Measurements from ENCODE around the gene CAP2.
A peak's percentile ranks its signal among the peaks of the same experiment; 100 is the strongest.
"Not testable (repeated sequence)": the region's sequence is repeated elsewhere in the genome, so short reads cannot be mapped to it uniquely, and the experiment has no call there.

The CAP2 gene

DNA sequence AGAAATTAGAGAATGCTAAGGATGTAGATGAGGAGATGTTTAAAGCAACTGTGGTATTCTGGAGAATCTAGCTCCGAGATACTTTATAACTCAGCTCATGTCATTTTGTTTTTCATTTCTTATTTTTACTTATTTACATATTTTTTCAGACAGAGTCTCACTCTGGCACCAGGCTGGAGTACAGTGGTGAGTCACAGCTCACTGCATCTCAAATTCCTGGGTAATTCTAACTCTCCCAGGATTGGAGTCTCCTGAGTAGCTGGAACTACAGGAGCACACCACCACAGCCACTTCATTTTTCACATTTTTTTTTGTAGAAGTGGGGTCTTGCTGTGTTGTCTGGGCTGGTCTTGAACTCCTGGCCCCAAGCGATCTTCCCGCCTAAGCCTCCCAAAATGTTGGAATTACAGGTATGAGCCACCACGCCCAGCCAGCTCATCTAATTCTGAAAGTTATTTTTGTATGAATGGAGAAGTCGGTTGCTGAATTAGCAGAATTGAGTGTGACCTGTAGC is 112.4 kb downstream of the CAP2 start:
- no peak for DNase-seq

DNA sequence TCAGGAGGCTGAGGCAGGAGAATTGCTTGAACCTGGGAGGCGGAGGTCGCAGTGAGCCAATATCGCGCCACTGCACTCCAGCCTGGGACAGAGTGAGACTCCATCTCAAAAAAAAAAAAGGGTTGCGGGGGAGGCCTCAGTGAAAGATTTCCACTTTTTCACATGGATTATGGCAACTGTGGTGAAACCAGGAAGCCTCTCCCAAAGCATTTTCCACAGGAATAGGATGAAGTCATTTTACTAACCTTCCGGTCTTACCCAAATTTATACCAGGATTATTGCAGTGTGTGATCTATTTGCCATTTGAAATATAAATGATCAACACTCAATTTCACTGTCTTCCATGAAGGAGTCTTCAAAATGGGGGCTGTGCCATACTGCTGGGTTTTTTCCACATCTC is 113.1 kb downstream of the CAP2 start:
- no peak for DNase-seq

DNA sequence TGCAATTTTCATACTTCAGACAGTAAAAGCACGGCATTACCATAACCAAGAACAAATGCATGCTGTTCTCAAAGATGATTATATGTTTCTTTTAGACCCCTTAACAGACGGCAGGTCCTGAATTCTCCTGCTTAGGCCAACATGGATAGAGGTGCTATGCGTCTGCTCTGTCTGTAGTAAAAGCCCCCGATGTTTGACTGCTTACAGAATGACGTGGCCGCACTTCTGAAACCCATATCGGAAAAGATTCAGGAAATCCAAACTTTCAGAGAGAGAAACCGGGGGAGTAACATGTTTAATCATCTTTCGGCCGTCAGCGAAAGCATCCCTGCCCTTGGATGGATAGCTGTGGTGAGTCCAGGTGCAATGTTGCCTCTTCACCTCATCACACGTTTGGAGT is 113.6 kb downstream of the CAP2 start:
- no peak for DNase-seq

DNA sequence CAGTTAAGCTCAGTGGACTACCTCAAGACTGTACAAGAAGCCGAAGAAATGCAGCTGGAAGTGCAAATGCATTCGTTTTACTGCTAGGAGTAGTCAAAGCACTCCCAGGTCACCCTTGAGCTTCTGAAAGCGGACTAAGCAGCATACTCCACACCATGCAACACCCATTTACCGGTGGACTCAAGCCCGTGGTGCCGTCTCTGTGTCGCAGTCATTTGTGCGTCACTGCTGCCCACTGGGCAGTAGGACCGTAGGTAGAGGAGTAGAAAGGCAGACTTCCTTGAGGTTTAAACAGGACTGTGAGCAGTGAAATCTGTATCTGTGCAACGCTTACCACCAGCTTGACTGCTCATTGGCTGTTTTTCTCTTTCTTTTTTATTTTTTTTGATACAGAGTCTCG is 117.7 kb downstream of the CAP2 start:
- no peak for DNase-seq

DNA sequence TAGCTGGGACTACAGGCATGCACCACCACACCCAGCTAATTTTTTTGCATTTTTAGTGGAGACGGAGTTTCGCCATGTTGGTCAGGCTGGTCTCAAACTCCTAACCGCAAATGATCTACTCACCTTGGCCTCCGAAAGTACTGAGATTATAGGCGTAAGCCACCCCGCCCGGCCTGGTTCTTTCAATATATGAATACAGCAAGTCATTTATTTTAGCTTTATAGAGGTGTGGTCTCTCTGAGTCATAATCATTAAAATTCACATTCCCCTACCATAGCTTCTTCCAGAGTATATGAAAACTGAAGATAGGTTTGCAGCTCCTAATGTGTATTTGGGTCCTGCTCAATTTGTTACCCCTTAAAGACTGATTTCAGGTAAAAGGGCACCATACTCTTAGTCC is 118.2 kb downstream of the CAP2 start:
- no peak for DNase-seq

DNA sequence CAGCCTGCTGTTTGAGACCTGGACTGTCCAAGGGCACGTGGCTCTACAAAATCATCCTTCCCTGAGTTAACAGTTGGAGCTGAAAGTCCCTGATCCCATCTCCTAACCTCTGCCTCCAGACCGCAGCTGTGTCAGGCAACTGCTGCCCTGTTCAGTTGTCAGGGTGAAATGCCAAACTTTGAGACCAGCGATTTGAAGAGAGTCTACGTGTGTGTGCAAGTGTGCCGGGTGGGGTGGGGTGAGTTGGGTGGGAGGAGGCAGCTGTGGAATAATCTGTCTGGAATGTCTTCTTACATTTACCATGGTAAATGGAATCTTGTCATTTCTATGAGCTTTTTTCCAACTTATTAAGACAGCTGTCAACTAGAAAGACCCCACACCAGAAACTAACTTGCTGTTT is 125.7 kb downstream of the CAP2 start:
- DNase-seq, result no peak

DNA sequence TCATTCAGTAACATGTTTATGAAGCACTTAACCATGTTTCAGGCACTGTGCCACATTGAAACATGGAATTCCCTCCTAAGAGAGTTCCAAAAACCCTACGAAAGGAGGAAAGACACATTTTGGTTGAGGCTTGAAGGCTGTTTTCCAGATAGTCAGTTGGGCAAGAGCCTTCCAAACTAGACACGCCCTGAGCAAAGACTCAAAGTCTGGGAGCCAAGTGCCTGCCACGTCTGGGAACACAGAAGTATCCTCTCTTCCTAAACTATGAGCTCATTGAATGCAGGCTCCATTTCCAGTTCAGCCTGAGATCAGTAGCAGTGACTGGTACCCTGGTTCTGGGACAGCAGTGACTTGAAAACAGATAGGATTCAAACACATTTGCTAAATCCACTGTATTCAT is 132.2 kb downstream of the CAP2 start:
- DNase-seq, result no peak

DNA sequence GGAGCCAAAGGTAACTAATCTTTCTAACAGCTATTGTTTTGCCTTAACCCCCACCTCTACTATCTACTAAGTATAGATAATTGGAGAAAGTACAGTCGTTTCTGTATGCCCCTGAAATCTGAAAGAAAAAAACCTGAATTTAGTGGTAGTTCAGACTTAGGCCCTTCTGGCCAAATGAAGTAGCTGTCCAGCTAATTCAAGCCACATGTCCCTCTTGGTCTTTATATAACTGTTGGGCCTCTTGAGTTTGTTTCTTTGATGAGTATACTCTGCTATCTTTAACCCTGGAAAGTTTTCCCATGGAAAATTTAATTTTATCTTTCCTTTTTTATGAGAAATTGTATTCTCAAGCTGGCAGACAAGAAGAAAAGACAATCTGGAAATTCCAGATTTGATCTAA is 133.7 kb downstream of the CAP2 start:
- no peak for DNase-seq

DNA sequence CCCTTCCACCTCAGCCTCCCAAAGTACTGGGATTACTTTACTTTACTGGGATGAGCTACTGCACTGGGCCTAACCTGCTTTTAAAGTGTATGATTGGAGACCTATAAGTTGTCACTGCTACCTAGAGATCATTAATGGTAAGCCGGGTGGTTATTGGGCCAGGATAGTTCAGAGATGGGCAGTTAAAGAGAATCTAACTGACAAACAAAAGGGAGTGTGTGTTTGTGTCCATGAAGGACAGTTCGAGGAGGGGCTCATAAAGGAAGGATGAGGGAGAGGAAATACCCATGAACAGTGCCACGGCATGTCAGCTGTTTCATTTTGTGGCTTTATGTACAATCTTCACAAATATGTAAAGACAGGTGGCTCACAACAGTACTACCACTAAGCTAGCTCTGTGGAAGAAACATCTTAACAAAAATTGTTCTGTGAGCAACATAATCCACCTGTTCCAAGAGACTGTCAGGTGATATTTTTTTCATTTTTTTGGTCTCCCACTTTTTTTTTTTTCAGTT is 137.0 kb downstream of the CAP2 start:
- DNase-seq, result no peak

DNA sequence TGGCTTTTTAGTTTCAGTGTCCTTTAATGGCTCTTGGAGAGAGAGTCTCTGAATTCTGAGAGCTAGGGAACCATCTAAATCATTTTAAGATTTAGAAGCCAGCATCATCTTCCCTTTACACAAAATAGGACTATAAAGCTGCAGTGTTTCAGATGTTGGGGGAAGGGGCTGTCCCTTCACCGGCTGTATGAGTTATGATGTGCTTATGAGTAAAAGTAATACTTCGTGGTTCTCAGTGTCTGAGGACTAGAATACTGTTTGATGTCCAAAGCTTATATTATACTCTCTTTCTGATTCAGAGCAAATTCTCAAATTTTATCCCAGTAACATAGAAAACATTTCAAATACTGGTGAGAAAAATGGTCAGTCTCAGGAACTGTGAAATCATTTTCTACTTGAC is 143.2 kb downstream of the CAP2 start:
- DNase-seq, result no peak

DNA sequence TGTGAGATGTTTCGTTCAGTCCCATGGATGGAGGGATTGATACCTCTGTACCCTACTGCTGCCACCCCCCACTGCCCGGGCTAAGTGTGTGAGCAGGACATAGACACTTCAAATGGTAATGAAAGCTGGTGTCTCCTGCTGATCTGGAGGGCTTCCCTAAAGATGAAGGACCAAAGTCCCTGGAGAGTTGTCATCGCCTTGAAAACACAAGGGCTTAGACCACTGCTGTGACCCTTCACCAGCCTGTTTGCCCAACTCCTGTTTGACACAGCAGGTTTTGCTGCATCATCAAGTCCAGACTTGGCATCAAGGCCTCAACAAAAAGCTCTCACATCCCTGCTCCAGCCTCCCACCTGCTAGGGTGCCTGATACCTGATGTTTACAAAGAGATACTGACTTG is 148.8 kb downstream of the CAP2 start:
- DNase-seq, result no peak

DNA sequence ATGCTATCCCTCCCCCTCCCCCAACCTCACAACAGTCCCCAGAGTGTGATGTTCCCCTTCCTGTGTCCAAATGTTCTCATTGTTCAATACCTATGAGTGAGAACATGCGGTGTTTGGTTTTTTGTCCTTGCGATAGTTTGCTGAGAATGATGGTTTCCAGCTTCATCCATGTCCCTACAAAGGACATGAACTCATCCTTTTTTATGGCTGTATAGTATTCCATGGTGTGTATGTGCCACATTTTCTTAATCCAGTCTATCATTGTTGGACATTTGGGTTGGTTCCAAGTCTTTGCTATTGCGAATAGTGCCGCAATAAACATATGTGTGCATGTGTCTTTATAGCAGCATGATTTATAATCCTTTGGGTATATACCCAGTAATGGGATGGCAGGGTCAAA is 152.3 kb downstream of the CAP2 start:
- DNase-seq, result not testable (repeated sequence)

DNA sequence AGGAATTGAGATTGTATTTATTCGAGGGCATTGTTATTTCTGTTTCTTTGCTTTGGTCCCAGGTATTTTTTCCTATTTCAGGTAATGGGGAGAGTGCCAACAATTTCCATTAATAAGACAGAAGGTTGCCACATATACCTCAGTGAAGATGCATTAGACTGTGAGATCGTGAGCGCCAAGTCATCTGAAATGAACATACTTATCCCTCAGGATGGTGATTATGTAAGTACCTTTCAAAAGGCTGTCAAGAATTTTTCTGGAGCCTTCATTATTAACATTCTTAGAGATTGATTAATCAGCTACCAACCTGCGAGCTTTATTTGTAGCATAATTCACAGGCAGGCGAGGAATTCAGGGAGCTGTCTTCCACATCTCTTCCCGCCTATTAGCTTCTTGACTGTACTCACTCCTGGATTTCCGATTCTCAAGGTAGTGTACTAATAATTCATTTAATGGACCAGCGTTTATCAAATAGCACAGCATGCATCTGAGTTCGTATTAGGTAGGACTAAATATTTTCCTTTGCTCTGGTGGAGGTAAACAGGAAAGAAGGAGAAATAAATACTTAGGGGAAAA is 158.1 kb downstream of the CAP2 start:
- no peak for DNase-seq

DNA sequence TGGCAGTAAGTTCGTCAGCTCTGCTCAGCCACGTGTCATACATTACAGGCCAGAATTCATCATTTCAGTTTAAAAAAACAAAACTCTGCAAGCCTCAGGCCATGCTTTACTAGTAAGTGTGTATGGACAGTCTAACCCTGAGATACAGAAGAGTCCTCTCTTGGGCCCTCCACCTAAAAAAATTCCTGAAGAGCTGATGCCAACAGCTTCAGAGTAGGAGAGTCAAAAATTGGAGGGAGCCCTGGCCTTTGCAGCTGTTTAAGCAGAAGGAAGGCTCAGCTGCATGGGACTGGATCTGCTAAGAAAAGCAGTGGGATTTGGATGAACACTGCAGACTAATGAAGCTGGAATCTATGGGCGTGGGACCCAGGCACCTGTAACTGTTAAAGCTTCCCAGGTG is 159.5 kb downstream of the CAP2 start:
- DNase-seq, result no peak

DNA sequence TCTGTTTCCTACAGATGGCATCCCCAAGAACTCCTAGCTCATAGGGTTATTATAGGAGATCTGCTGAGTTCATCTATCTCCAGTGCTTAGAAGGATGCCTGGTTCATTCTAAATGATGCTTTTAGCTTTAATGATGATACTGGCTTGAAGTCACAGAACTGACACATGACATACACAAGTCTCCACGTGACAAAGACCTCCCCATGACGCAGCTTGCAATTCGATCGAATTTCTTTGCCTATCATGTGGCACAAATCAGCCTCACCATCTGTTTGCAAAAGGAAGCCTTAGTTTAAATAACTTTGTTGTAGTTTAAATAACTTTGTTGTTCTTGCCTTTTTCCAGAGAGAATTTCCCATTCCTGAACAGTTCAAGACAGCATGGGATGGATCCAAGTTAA is 162.6 kb downstream of the CAP2 start:
- DNase-seq, result no peak

DNA sequence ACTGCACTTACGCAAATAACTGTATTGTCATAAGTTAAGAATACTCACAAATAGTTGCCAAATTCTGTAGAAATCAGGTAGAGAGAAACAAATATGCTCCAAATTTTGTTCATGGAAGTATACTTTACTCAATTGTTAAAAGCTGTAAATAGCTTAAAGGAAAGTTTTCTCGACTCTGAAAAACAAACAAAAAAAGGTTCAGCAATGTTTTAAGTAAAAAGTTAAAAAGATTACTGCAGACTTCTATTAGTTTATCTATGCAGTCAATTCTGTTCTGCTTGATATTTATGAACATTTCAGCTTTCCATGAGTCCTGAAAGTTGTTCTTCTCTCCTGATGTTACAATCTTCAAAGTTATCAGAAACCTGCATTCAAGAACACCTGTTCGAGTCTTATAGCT is 169.2 kb downstream of the CAP2 start:
- no peak for DNase-seq

DNA sequence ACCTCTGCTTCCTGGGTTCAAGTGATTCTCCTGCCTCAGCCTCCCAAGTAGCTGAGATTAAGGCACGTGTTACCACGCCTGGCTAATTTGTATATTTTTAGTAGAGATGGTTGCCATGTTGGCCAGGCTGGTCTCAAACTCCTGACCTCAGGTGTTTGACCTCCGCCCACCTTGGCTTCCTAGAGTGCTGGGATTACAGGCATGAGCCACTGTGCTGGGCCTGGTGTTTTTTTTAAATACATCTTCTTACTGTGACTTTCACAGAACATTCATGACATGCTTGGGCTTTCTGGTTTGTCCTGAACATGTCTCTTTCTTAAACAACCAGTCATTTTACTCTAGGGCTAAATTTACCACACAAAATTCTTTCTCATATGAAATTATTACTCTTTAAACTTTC is 172.0 kb downstream of the CAP2 start:
- no peak for DNase-seq

DNA sequence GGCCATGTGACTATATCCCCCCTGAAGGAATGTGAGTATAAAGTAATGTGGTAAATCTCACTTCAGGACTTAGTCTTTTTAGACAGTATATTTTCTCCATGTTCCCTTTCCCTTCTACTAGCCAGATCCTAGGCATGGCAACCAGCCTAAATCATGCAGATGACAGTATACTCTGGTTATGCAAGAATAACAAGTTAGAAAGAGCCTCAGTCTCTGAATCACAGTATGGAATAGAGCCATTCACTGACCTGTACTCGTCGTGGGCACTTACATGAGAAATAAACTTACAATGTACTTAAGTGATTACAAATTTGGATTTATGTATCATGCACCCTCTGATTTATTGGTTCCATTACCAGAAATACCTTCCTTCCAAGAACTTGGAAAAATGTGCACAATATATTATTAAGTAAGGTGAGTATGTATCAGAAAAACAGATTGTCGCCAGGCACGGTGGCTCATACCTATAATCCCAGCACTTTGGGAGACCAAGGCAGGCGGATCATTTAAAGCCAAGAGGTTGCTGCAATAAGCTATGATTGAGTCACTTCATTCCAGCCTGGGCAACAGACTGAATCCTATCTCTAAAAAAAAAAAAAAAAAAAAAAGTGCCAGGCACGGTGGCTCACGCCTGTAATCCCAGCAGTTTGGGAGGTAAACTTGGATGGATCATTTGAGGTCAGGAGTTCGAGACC is 181.6 kb downstream of the CAP2 start:
- no peak for DNase-seq

DNA sequence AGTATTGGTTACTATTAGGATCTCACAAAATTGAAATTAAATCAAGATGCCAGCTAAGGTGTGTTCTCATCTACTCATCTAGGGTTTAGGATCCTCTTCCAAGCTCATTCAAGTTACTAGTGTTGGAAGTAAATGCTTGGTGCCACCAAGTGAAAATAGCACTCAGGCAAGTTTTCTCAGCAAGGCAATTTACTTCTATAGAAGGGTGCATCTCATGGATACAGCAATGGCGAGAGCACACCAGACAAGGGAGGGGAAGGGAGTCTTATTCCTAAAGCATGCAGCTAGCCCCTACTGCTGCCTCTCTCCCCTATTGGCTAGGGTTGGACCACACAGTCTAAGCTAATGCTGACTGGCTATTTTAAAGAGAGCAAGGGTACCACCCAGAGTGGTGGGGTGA is 183.7 kb downstream of the CAP2 start:
- no peak for DNase-seq

DNA sequence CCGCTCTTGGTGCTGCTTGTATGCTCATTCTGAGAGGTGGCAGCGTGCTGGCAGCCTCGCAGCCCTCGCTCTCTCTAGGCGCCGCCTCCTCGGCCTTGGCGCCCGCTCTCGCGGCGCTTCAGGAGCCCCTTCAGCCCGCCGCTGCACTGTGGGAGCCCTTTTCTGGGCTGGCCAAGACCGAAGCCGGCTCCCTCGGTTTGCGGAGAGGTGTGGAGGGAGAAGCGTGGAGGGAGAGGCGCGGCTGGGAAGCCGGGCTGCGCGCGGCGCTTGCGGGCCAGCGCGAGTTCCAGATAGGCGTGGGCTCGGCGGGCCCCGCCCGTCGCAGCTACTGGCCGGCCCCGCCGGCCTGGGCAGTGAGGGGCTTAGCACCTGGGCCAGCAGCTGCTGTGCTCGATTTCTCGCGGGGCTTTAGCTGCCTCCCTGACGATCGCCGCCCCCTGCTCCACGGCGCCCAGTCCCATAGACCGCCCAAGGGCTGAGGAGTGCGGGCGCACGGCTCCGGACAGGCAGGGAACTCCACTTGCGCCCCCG is 187.2 kb downstream of the CAP2 start:
- DNase-seq, result peak; percentile 18

DNA sequence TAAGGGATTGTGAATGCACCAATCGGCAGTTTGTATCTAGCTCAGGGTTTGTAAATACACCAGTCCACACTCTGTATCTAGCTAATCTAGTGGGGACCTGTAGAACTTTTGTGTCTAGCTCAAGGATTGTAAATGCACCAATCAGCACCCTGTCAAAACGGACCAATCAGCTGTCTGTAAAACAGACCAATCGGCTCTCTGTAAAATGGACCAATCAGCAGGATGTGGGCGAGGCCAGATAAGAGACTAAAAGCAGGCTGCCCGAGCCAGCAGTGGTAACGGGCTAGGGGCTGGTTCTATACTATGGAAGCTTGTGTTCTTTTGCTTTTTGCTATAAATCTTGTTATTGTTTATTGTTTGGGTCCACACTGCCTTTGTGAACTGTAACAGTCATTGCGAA is 187.9 kb downstream of the CAP2 start:
- DNase-seq, result not testable (repeated sequence)

DNA sequence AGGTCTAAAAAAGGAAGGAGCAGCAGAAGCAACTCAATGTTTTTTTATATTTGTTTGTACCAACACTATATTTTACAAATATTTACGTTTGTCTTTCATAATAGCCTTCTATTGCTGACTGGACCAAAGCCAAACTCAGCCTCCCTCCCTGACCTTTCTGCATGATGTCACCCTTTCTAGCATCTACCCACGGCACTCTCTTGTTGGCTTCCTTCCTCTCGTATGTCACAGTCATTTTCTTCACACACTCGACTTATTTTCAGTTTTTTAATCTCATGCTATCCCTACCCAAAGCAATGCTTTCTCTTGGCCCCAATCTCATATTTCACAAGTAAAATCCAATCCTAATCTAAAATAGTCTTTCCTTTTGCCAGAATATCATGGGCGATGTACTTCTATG is 190.4 kb downstream of the CAP2 start:
- DNase-seq, result no peak

DNA sequence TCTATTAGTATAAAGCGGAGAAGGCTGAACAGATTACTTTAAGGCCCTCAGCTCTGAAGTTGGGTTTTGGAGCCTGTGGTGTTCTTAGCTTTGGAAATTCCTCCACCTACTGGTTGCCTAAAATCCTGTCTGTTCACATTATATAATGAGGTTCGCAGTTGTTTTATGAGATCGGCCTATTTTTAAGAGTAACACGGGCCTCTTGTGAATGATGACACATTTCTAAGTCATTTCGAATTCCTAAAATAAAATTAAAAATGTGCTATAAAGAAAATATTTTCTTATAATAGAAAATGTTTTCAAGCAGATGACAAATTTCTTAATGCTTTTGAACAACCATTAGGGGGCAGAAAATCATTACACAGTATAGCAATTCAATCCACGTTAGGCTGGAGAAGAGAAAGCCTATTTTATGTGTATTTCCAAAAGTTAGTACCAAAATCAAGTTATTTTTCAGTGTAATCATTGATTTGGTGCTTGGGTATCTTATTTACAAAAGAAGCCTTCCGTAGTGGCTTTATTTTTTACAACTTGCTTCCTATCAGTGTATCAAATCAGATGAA is 190.9 kb downstream of the CAP2 start:
- DNase-seq, result no peak

Data from activated T-cell treated with anti-CD3 and anti-CD28 coated beads for 4 hours (primary cell).